Right lobe of liver (tissue), 4 donors: Measurements from ENCODE around the gene PIWIL1.

Source experiments
- CTCF ChIP-seq, 4 donors: fragments of 200-600 bp in 3 of 4; fragments of 450-650 bp in 1 of 4; IDR thresholded peaks; one replicate each; pipeline versions ENCODE4 v1.5.1 to v1.8.0; 2016 to 2022; ENCODE audit warnings: antibody characterized with exemption in 4 of 4, mild to moderate bottlenecking in 2 of 4
- POLR2A ChIP-seq: fragments of 450-650 bp; IDR thresholded peaks from one replicate; pipeline ENCODE4 v1.6.1; 2017; ENCODE audit warnings: antibody characterized with exemption, mild to moderate bottlenecking
- donor health status: DM: no; HTN: no; CAD: no.
- donor health status: DM: no; HTN: no; CAD: no.
- donor health status: DM: no; HTN: yes; CAD: no.

- no peak for TF ChIP-seq CTCF (IDR thresholded peaks at IDR 0.05)
- TF ChIP-seq POLR2A: no peak
Observed at GRCh38 chr12:130308393-130308792, 29.3 kb upstream of the PIWIL1 start.
